Tibial nerve (tissue), 4 donors: ENCODE measurements around the gene RUSF1. TPM values are rescaled to one million over a fixed set of nuclear protein-coding genes. Genes with fewer than 3 reads are reported as not detected.

Experiments
- DNase-seq, 2 donors: peaks; one replicate each; pipeline ENCODE4 v3.0.0-alpha.2; 2019; ENCODE audit warnings: low spot score in 2 of 2
- H3K27ac ChIP-seq, 4 donors: fragments of 200-600 bp; sonication (generic) in 3 of 4; one replicate each; pipeline ENCODE4 v1.5.1; 2017 to 2019; ENCODE audit warnings: mild to moderate bottlenecking in 1 of 4
- H3K27me3 ChIP-seq, 2 donors: fragments of 200-600 bp; sonication (generic) in 1 of 2; one replicate each; pipeline versions ENCODE4 v1.5.1 to v1.6.0; 2017 to 2019
- H3K36me3 ChIP-seq, 3 donors: fragments of 200-600 bp; sonication (generic); one replicate each; pipeline ENCODE4 v1.5.1; 2018 to 2019
- H3K4me1 ChIP-seq, 4 donors: fragments of 200-600 bp; sonication (generic) in 3 of 4; one replicate each; pipeline ENCODE4 v1.5.1; 2017 to 2019
- H3K4me3 ChIP-seq, 4 donors: fragments of 200-600 bp; sonication (generic) in 3 of 4; one replicate each; pipeline ENCODE4 v1.5.1; 2017 to 2019; ENCODE audit warnings: mild to moderate bottlenecking in 1 of 4, moderate library complexity in 1 of 4
- H3K9me3 ChIP-seq, 4 donors: fragments of 200-600 bp; sonication (generic) in 3 of 4; one replicate each; pipeline ENCODE4 v1.5.1; 2017 to 2019
- CTCF ChIP-seq, 5 experiments: fragments of 200-600 bp in 3 of 5; fragments of 450-650 bp in 2 of 5; sonication (generic) in 3 of 5; IDR thresholded peaks; one replicate each; pipeline ENCODE4 v1.5.1; 2016 to 2019; ENCODE audit warnings: antibody characterized with exemption in 5 of 5, mild to moderate bottlenecking in 3 of 5, moderate library complexity in 2 of 5
- EP300 ChIP-seq, 2 donors: sonication (generic); formaldehyde crosslinking; IDR thresholded peaks; one replicate each; pipeline ENCODE4 v1.6.1; 2017; ENCODE audit warnings: antibody characterized with exemption in 2 of 2, mild to moderate bottlenecking in 1 of 2
- POLR2A ChIP-seq, 2 donors: fragments of 450-650 bp; IDR thresholded peaks; one replicate each; pipeline ENCODE4 v1.6.1; 2017; ENCODE audit warnings: antibody characterized with exemption in 2 of 2, mild to moderate bottlenecking in 2 of 2, moderate library complexity in 2 of 2
- WGBS, 2 donors: methylation state at CpG; one replicate each; pipeline ENCODE4 v1.1.5; 2018; 5-methylcytosine and 5-hydroxymethylcytosine counted together
- total RNA-seq, 4 donors: library from RNA; depleted of rRNA; stranded (reverse); fragments of >200 nt; gene quantifications; one replicate each; pipeline ENCODE4 v1.1.0, GENCODE V29; 2016

RUSF1 gene
- total RNA-seq, 4 donors from 2014 or later, result 71.7 to 118 (median 93.5) TPM

GRCh38 chr16:31530405-31530804 lies 22.2 kb upstream of the RUSF1 start:
- TF ChIP-seq EP300 (IDR thresholded peaks at IDR 0.05), result no peak
- no peak for TF ChIP-seq POLR2A (IDR thresholded peaks at IDR 0.05)
- no peak for TF ChIP-seq CTCF (IDR thresholded peaks at IDR 0.05)
- no peak for DNase-seq
- Histone ChIP-seq H3K4me3 (no peak overlapping the region), H3K4me1 (peaks cover 0 to 14% (median 0%) of the 10 kb centered on the region in 4 donors), H3K27me3 (peaks cover 0 to 33% of the 10 kb centered on the region in 2 donors), H3K27ac (no peak overlapping the region), H3K36me3 (no peaks in the 10 kb centered on the region), H3K9me3 (no peaks in the 10 kb centered on the region)
- 71 to 80% methylated on average over 5 of the region's 5 CpGs for WGBS, 2 donors

GRCh38 chr16:31529937-31530312 lies 21.7 kb upstream of the RUSF1 start:
- DNase-seq, result no peak
- H3K4me3 ChIP-seq, result peak overlapping the region; percentile 11 to 47 (median 22)
- H3K36me3 ChIP-seq, result no peaks in the 10 kb centered on the region
- H3K27ac ChIP-seq, result no peak overlapping the region
- WGBS, 2 donors, result 19 to 24% methylated on average over 17 of the region's 17 CpGs
- no peaks in the 10 kb centered on the region for H3K9me3 ChIP-seq
- H3K4me1 ChIP-seq, result peaks cover 0 to 14% (median 0%) of the 10 kb centered on the region in 4 donors
- peaks cover 0 to 30% of the 10 kb centered on the region in 2 donors for H3K27me3 ChIP-seq
- no peak for TF ChIP-seq CTCF (IDR thresholded peaks at IDR 0.05)

GRCh38 chr16:31529108-31529936 lies 21.1 kb upstream of the RUSF1 start:
- Histone ChIP-seq H3K4me3 (peak overlapping the region; percentile 11 to 47 (median 22)), H3K27me3 (peaks cover 0 to 24% of the 10 kb centered on the region in 2 donors), H3K27ac (no peak overlapping the region), H3K36me3 (no peaks in the 10 kb centered on the region), H3K9me3 (no peaks in the 10 kb centered on the region), H3K4me1 (peaks cover 0 to 14% (median 0%) of the 10 kb centered on the region in 4 donors)
- TF ChIP-seq POLR2A (IDR thresholded peaks at IDR 0.05), result no peak
- TF ChIP-seq EP300 (IDR thresholded peaks at IDR 0.05), result no peak
- TF ChIP-seq CTCF (IDR thresholded peaks at IDR 0.05), result no peak
- no peak for DNase-seq
- WGBS, 2 donors, result 1 to 5% methylated on average over 21 to 48 of the region's 52 CpGs

- Histone ChIP-seq H3K27ac (no peak overlapping the region), H3K27me3 (peaks cover 0 to 21% of the 10 kb centered on the region in 2 donors)
Measured at GRCh38 chr16:31528523-31529107, 20.4 kb upstream of the RUSF1 start.

More at GRCh38 chr16:31528523-31529107, 20.4 kb upstream of the RUSF1 start:
- TF ChIP-seq CTCF (IDR thresholded peaks at IDR 0.05) (no peak), POLR2A (IDR thresholded peaks at IDR 0.05) (no peak), EP300 (IDR thresholded peaks at IDR 0.05) (no peak)
- no peak for DNase-seq
- Histone ChIP-seq H3K36me3 (no peaks in the 10 kb centered on the region), H3K4me3 (peak overlapping the region in 2 of 4 donors; percentile 14 to 47), H3K9me3 (no peaks in the 10 kb centered on the region), H3K4me1 (peaks cover 0 to 14% (median 0%) of the 10 kb centered on the region in 4 donors)
- WGBS, 2 donors, result 29 to 41% methylated on average over 11 of the region's 11 CpGs
